GM18505 (cell line): Measurements from ENCODE around the gene SAPCD1.

Source experiments
- ATAC-seq: cut with Tn5 transposase; IDR thresholded peaks from one replicate; pipeline ENCODE4 v1.9.1; 2021; ENCODE audit not compliant: unreplicated experiment
- POLR2A ChIP-seq: IDR thresholded peaks from 4 replicates; pipeline ENCODE4 v1.6.1; 2011; ENCODE audit warnings: borderline replicate concordance; ENCODE audit not compliant: insufficient read depth, insufficient read length; ENCODE audit errors: extremely low read depth

SAPCD1 gene

GRCh38 chr6:31769684-31770371, 7.4 kb downstream of the SAPCD1 start:
- no peak for ATAC-seq

GRCh38 chr6:31770860-31771259, 8.4 kb downstream of the SAPCD1 start:
- no peak for ATAC-seq
- TF ChIP-seq POLR2A, result no peak

More at GRCh38 chr6:31769684-31770371, 7.4 kb downstream of the SAPCD1 start:
- TF ChIP-seq POLR2A, result no peak

- TF ChIP-seq POLR2A, result no peak
- no peak for ATAC-seq
Observed at GRCh38 chr6:31771992-31772358, 9.5 kb downstream of the SAPCD1 start.

GRCh38 chr6:31775184-31775583, 12.7 kb downstream of the SAPCD1 start:
- no peak for ATAC-seq
- TF ChIP-seq POLR2A, result no peak

GRCh38 chr6:31775633-31776484, 13.4 kb downstream of the SAPCD1 start:
- no peak for TF ChIP-seq POLR2A
- no peak for ATAC-seq

- no peak for ATAC-seq
- TF ChIP-seq POLR2A, result no peak
Observed at GRCh38 chr6:31776485-31776988, 14.1 kb downstream of the SAPCD1 start.

- ATAC-seq, result peak; percentile 64
- TF ChIP-seq POLR2A, result peak; percentile 30
Observed at GRCh38 chr6:31776989-31777666, 14.7 kb downstream of the SAPCD1 start, which contains the start of gene VWA7. Gene VWA7 (minus strand): TSS chr6:31777328. CDS start chr6:31776779, 549 bp downstream.

GRCh38 chr6:31777667-31778050, 15.2 kb downstream of the SAPCD1 start:
- no peak for TF ChIP-seq POLR2A
- ATAC-seq, result no peak

GRCh38 chr6:31778193-31778592, 15.7 kb downstream of the SAPCD1 start:
- no peak for TF ChIP-seq POLR2A
- ATAC-seq, result no peak

GRCh38 chr6:31778999-31779885, 16.8 kb downstream of the SAPCD1 start:
- ATAC-seq, result no peak

GRCh38 chr6:31779908-31780307, 17.5 kb downstream of the SAPCD1 start:
- ATAC-seq, result no peak

More at GRCh38 chr6:31778999-31779885, 16.8 kb downstream of the SAPCD1 start:
- no peak for TF ChIP-seq POLR2A

GRCh38 chr6:31780507-31781243, 18.2 kb downstream of the SAPCD1 start:
- peak; percentile 8 for TF ChIP-seq POLR2A
- ATAC-seq, result no peak

More at GRCh38 chr6:31779908-31780307, 17.5 kb downstream of the SAPCD1 start:
- TF ChIP-seq POLR2A, result no peak
